OCI-LY3 (cell line): ENCODE results near the gene NT5DC1.

Source experiments
- H2AFZ ChIP-seq: fragments of 200-600, 300-600 bp; shearing (Covaris generic); 2 replicates; pipeline ENCODE4 v1.6.0; 2014; ENCODE audit warnings: antibody characterized with exemption, low read depth, low read length
- H3K27ac ChIP-seq: fragments of 200-600, 300-600 bp; sonication (generic); 2 replicates; pipeline ENCODE4 v1.5.1; 2014; ENCODE audit warnings: mild to moderate bottlenecking, low read length, moderate library complexity, mixed read lengths
- H3K27me3 ChIP-seq: fragments of 200-600, 300-600 bp; sonication (generic); 2 replicates; pipeline ENCODE4 v1.6.1; 2014; ENCODE audit warnings: low read depth, low read length, mixed read lengths
- H3K36me3 ChIP-seq: fragments of 200-600, 300-600 bp; sonication (generic); replicated peaks from 2 replicates; pipeline ENCODE3; 2014; ENCODE audit warnings: low read depth, low read length, mixed read lengths
- H3K4me1 ChIP-seq: fragments of 300-600, 200-600 bp; sonication (generic); 2 replicates; pipeline ENCODE4 v1.6.1; 2014; ENCODE audit warnings: low read length, mixed read lengths
- H3K4me2 ChIP-seq: fragments of 200-600, 300-600 bp; sonication (generic); 2 replicates; pipeline ENCODE4 v1.6.1; 2014; ENCODE audit warnings: low read length, mixed read lengths
- H3K4me3 ChIP-seq: fragments of 300-600, 200-600 bp; sonication (generic); 2 replicates; pipeline ENCODE4 v1.5.1; 2014; ENCODE audit warnings: antibody characterized with exemption, mild to moderate bottlenecking, low read length, moderate library complexity
- H3K79me2 ChIP-seq: fragments of 300-600, 200-600 bp; shearing (Covaris generic); 2 replicates; pipeline ENCODE4 v1.6.1; 2014; ENCODE audit warnings: mild to moderate bottlenecking, low read length, mixed read lengths
- H3K9ac ChIP-seq: fragments of 300-600, 200-600 bp; shearing (Covaris generic); 2 replicates; pipeline ENCODE4 v1.6.0; 2014; ENCODE audit warnings: mild to moderate bottlenecking, low read length, moderate library complexity
- H3K9me3 ChIP-seq: fragments of 200-600, 300-600 bp; shearing (Covaris generic); 2 replicates; pipeline ENCODE4 v1.6.1; 2014; ENCODE audit warnings: low read length, mixed read lengths; ENCODE audit not compliant: insufficient read depth
- H4K20me1 ChIP-seq: fragments of 200-600, 300-600 bp; sonication (generic); 2 replicates; pipeline ENCODE4 v1.6.1; 2016; ENCODE audit warnings: low read length, mixed read lengths; ENCODE audit not compliant: insufficient read depth
- EZH2phosphoT487 ChIP-seq: fragments of 200-600 bp; shearing (Covaris generic); IDR thresholded peaks from 2 replicates; pipeline ENCODE4 v1.6.1; 2018; ENCODE audit warnings: antibody characterized with exemption, mixed run types, low read depth
- TF ChIP-seq, protein P1 (sequence below): fragments of 200-600, 300-600 bp; sonication (generic); IDR thresholded peaks from 2 replicates; pipeline ENCODE4 v1.5.1; 2014; ENCODE audit warnings: antibody characterized with exemption, low read length, low read depth

NT5DC1 gene

DNA sequence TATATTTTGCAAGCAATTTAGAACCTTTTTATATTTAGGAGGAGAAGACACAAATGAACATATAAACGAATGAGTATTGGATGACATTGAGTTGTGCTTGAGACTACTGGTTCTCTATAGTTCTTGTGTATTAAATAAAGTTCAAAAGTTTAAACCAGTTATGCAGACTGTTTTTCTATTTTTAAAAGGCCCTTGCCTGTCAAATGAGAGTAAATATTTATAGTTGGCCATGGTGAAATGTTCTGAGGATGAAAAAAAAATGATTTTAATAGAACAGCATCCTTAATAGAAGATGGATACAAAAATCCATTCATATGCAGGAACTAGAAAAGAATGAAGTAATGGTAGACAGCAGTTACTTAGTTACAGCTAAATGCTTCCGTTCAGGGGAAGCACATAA is 88.8 kb downstream of the NT5DC1 start:
- Histone ChIP-seq H3K9me3 (no peaks in the 10 kb centered on the region), H3K36me3 (no peaks in the 10 kb centered on the region), H3K27ac (no peak overlapping the region), H4K20me1 (no peaks in the 10 kb centered on the region), H3K4me3 (no peak overlapping the region), H3K27me3 (no peaks in the 10 kb centered on the region), H3K79me2 (no peaks in the 10 kb centered on the region), H2AFZ (no peak overlapping the region), H3K4me1 (no peaks in the 10 kb centered on the region), H3K9ac (no peak overlapping the region), H3K4me2 (no peak overlapping the region)
- TF ChIP-seq, protein P1, sequence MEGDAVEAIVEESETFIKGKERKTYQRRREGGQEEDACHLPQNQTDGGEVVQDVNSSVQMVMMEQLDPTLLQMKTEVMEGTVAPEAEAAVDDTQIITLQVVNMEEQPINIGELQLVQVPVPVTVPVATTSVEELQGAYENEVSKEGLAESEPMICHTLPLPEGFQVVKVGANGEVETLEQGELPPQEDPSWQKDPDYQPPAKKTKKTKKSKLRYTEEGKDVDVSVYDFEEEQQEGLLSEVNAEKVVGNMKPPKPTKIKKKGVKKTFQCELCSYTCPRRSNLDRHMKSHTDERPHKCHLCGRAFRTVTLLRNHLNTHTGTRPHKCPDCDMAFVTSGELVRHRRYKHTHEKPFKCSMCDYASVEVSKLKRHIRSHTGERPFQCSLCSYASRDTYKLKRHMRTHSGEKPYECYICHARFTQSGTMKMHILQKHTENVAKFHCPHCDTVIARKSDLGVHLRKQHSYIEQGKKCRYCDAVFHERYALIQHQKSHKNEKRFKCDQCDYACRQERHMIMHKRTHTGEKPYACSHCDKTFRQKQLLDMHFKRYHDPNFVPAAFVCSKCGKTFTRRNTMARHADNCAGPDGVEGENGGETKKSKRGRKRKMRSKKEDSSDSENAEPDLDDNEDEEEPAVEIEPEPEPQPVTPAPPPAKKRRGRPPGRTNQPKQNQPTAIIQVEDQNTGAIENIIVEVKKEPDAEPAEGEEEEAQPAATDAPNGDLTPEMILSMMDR, result no peak
- no peak for TF ChIP-seq EZH2phosphoT487

DNA sequence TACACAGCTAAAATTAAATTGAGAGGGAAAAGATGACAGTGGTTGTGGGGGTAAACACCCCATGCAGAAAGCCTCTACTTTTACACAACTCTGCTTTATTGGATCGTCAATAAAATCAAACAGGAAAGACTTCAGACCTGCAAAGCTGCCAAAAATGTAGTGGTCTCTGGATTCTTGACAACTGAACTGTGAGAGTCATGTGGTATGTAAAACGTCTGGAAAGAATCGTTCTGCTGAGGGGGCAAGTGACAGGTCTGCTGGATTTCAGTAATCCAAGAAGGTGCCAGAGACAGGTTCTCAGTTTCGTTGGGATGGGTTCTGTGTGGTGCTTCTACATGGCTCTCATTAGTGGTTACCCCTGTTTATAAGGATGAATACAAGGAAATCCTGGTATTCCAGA is 89.9 kb downstream of the NT5DC1 start:
- Histone ChIP-seq H3K9me3 (no peaks in the 10 kb centered on the region), H3K36me3 (no peaks in the 10 kb centered on the region), H3K4me1 (no peaks in the 10 kb centered on the region), H3K27me3 (no peaks in the 10 kb centered on the region), H3K4me3 (no peak overlapping the region), H3K79me2 (no peaks in the 10 kb centered on the region), H2AFZ (no peak overlapping the region), H3K4me2 (no peak overlapping the region), H3K9ac (no peak overlapping the region), H3K27ac (no peak overlapping the region), H4K20me1 (no peaks in the 10 kb centered on the region)
- TF ChIP-seq, protein P1, result no peak
- TF ChIP-seq EZH2phosphoT487, result no peak

DNA sequence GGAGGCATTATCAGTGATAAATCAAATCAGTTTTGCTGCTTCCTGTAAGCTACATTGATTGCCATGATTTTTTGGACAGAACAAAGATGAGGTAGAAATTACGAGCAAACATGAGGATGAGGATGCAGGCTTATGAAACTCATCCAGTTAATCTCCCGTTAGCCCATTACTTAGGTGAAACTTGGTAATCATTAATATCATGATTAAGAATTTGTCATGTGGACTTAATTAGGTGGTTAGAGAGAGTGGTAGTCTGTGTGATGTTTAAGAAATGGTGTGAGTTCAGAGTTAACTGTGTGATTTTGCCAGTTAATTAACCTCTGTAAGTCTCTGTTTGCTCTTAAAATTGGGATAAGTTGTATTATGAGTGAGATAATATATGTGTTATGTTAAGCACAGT is 91.2 kb downstream of the NT5DC1 start:
- Histone ChIP-seq H3K27me3 (no peaks in the 10 kb centered on the region), H4K20me1 (no peaks in the 10 kb centered on the region), H2AFZ (no peak overlapping the region), H3K9ac (no peak overlapping the region), H3K9me3 (no peaks in the 10 kb centered on the region), H3K79me2 (no peaks in the 10 kb centered on the region), H3K27ac (no peak overlapping the region), H3K4me1 (no peaks in the 10 kb centered on the region), H3K36me3 (no peaks in the 10 kb centered on the region), H3K4me3 (no peak overlapping the region), H3K4me2 (no peak overlapping the region)
- TF ChIP-seq, protein P1, result no peak
- TF ChIP-seq EZH2phosphoT487, result no peak

DNA sequence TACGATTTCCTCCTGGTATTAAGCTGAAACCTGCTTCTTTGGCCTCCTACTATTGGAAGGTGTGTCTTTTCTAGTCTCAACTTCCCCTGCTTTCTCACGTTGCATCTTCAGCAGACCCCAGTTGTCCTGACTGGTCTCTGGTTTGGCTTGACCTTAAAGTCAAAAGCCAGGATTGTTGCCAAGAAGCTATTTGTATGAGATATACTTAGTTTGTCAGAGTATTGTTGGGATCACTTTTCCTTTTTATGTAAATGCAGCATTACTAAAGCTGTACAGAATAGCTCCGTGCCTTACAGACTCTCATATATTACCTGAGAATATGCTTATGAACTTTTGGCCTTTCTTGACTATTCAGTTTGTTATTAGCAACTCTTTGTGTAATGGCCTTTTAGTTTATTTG is 92.1 kb downstream of the NT5DC1 start:
- Histone ChIP-seq H3K27me3 (no peaks in the 10 kb centered on the region), H3K27ac (no peak overlapping the region), H3K36me3 (no peaks in the 10 kb centered on the region), H4K20me1 (no peaks in the 10 kb centered on the region), H3K9ac (no peak overlapping the region), H2AFZ (no peak overlapping the region), H3K4me2 (no peak overlapping the region), H3K79me2 (no peaks in the 10 kb centered on the region), H3K9me3 (no peaks in the 10 kb centered on the region), H3K4me1 (no peaks in the 10 kb centered on the region), H3K4me3 (no peak overlapping the region)
- TF ChIP-seq, protein P1, result no peak
- TF ChIP-seq EZH2phosphoT487, result no peak
